SK-N-SH (cell line): Measurements from ENCODE around the gene HTRA3.

Source experiments
- MAX ChIP-seq: IDR thresholded peaks from 2 replicates; pipeline ENCODE4 v1.4.0; 2012; ENCODE audit warnings: low read depth
- RAD21 ChIP-seq: IDR thresholded peaks from 2 replicates; pipeline ENCODE4 v1.6.1; 2012; ENCODE audit warnings: mild to moderate bottlenecking, low read length

GRCh38 chr4:8264106-8264505, 5.4 kb upstream of the HTRA3 start:
- TF ChIP-seq RAD21 = no peak
- no peak for TF ChIP-seq MAX
